Right ventricle myocardium superior (tissue), 1 donor: Measurements from ENCODE around the gene PPFIA3. TPM values are rescaled to one million over a fixed set of nuclear protein-coding genes. Genes with fewer than 3 reads are reported as not detected.
A peak's percentile ranks its signal among the peaks of the same experiment; 100 is the strongest.
"Not testable (repeated sequence)": the region's sequence is repeated elsewhere in the genome, so short reads cannot be mapped to it uniquely, and the experiment has no call there.

Source experiments
- ATAC-seq: fragments of 200-7000 bp; cut with Tn5 transposase; one replicate; pipeline ENCODE4 v1.9.1; 2020; ENCODE audit warnings: mild to moderate bottlenecking; ENCODE audit not compliant: poor library complexity
- DNase-seq: peaks from one replicate; pipeline ENCODE4 v3.0.0-alpha.2; 2020
- intact Hi-C: fragments of 100-400 bp; cut with DNase I; formaldehyde crosslinking; loops from one replicate; pipeline ENCODE4 v1.11.2; 2022
- long read RNA-seq: library from polyadenylated mRNA; unstranded; transcript quantifications from one replicate; pipeline ENCODE4 v2.0.0, GENCODE V29; 2021
- total RNA-seq: library from RNA; stranded (reverse); fragmentation: NEBNext Ultra II Directional; extraction: Animal tissue kit (Norgen Biotek cat#: 25700); gene quantifications from one replicate; pipeline ENCODE4 v1.2.1, GENCODE V29; 2021
- donor health status: DM: no; HTN: yes; CAD: no; lungs with severe emphysema.

The PPFIA3 gene
- 5.0 TPM for total RNA-seq
- long read RNA-seq, partial matches to known transcripts = 1 of 6 reads
- long read RNA-seq, other reads (novel, unspliced or antisense) = 4 of 6 reads

DNA sequence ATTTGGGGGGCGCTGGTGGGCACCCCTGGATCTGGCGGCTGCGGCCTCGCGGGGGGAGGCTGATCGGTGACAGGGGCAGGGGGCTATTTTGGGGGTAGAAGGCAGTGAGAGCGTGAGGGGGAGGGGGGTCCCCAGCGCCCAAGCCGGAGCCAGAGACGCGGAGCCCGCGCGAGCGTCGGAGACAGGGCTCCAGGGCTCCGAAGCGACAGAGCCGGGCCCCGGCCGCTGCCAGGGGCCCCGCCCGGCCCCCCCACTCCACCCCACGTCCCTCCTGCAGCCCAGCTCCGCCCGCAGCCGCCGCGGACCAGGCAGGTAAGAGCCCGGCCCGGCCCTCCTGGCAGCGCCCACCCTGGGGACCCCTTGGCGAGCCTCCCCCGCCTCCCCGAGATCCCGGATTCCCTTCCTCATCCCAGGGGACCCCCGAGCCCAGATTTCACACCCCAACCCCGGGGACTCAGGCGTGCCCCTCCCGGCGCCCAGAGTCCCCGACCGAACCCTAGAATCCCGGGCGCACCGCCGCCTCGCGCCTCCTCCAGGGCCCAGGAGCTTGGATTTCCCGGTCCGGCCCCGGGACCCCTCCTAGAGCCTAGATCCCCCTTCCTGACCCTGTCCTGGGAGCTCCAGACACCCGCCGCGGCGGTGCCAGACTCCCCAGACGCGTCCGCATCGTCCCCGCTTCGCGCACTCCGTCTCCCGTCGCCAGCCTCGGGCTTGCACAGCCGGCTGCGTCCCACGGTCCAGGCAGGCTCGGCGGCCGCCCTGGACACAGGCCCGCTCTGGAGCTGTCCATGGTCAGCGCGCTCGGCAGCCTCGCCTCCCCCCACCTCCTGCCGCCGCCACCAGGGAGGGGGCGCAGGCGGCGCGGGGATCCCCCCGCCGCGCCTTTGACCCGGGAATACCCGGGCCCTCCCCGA is at the start of gene PPFIA3:
Gene PPFIA3 (plus strand): TSS at position 134 of the 914 bp plus-strand sequence. CDS start 8,330 bp downstream, outside the sequence.
- DNase-seq (peak; percentile 81), ATAC-seq (peak; percentile 64)
- intact Hi-C loops = no loop called here

DNA sequence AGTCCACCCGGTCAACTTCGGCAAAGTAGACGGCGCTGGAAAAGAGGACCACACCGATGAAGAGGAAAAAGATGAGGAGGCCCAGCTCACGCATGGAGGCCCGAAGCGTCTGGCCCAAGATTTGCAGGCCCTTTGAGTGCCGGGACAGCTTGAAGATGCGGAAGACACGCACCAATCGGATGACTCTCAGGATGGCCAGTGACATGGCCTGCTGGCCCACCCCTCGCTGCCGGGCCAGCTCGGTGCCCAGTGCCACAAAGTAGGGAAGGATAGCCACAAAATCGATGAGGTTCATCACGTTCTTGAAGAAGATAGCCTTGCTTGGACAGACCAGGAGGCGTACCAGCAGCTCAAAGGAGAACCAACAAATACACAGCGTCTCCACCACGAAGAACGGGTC is 48.9 kb upstream of the PPFIA3 start:
- no peak for DNase-seq
- intact Hi-C loops = no loop called here
- no peak for ATAC-seq

DNA sequence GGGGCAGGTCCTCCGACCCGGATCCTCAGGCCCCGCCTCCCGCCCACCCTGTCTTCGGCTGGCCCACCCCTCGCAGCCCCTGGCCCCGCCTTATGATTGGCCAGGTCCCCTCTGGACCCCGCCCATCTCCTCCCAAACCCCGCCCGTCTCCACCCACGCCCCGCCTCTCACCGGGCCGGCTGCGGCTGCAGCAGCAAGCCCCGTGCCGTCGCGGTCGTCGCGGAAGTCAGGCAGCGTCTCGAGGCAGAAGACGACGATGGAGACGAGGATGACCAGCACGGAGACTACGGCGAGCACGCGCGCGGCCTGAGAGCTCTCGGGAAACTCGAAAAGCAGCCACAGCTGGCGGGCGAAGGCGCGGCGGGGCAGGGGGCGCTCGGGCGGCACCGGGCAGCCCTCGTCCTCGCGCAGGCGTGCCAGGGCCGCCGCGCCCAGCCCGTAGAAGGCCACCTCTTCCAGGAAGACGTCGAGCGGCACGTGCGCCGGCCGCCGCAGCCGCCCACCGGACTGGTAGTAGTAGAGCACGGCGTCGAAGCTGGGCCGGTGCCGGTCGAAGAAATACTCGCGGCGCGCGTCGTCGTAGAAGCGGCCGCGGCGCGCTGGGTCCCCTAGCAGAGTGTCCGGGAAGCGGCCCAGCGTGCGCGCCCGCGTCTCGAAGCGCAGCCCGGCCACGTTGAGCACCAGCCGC is 47.3 kb upstream of the PPFIA3 start:
- intact Hi-C loops = no loop called here
- no peak for DNase-seq
- ATAC-seq = no peak

DNA sequence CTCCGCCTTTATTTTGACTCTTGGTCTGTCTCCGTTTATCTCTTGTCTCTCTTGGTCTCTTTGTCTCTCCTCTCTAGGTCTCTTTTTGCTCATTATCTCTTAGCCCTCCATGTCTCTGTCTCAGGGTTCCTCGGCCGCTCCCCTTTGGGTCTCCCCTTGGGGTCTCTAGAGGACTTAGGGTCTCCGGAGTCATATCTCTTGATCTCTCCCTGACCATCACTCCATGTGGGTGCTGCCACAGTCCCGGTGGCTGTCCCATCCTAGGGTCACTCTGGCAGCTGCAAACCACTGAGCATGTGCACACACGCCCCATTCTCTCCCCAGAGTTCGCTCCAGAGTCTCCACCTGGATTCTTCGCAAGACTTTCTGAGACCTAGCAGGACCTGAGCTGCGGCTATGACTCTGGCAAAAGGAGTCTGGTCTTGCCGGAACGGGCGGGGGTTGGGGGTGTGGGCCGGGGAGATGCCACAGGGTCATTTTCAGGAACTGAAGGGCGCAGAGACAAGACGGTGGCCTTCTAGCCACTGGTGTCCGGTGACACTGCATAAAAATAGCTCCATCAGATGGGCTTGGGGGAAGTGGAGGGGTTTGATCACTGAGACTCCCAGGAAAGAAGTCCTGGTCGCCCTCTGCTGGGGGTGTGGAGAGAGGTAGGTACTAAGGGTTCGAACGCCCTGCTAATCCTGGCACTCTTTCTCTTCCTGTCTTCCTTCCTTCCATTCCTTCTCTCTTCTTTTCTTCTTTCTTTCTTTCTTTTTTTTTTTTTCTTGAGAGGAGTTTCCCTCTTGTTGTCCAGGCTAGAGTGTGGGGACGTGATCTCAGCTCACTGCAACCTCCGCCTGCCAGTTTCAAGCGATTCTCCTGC is 45.6 kb upstream of the PPFIA3 start:
- ATAC-seq (peak; percentile 65), DNase-seq (no peak)
- intact Hi-C loops = no loop called here

DNA sequence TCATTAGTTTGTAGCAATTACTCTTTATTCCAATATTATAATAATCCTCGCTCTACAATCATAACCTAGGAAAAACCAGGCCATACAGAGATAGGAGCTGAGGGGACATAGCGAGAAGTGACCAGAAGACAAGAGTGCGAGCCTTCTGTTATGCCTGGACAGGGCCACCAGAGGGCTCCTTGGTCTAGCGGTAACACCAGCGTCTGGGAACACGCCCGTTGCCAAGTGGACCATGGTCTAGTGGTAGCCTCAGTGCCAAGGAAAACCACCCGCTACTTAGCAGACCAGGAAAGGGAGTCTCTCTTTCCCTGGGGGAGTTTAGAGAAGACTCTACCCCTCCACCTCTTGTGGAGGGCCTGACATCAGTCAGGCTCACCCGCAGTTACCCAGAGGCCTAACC is 44.5 kb upstream of the PPFIA3 start:
- DNase-seq (peak; percentile 83), ATAC-seq (peak; percentile 69)
- intact Hi-C loops = not testable (repeated sequence)

DNA sequence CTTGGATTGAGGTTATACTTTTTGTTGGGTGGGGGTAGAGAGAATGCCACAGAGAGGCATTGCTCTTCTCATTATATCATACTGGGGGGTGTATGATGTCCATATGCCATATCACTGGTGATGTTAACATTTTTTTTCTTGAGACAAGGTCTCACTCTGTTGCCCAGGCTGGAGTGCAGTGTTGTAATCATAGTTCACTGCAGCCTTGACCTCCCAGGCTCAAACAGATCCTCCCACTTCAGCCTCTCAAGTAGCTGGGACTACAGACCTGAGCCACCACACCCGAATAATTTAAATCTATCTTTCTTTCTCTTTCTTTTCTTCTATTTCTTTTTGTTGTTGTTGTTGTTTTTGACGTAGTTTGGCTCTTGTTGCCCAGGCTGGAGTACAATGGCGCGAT is 39.0 kb upstream of the PPFIA3 start:
- intact Hi-C loops = no loop called here
- no peak for ATAC-seq
- DNase-seq = no peak

DNA sequence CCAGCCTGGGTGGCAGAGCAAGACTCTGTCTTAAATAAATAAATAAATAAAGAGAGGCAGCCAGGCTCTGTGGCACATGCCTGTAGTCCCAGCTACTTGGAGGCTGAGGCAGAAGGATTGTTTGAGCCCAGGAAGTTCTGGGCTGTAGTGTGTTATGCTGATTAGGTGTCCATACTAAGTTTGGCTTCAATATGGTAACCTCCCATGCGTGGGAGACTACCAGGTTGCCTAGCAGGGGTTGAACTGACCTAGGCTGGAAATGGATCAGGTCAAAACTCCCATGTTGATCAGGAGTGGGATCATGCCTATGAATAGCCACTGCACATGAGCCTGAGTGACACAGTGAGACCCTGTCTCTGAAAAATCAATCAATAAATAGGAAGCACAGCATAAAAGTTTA is 38.1 kb upstream of the PPFIA3 start:
- intact Hi-C loops = no loop called here
- ATAC-seq = no peak
- DNase-seq = no peak

DNA sequence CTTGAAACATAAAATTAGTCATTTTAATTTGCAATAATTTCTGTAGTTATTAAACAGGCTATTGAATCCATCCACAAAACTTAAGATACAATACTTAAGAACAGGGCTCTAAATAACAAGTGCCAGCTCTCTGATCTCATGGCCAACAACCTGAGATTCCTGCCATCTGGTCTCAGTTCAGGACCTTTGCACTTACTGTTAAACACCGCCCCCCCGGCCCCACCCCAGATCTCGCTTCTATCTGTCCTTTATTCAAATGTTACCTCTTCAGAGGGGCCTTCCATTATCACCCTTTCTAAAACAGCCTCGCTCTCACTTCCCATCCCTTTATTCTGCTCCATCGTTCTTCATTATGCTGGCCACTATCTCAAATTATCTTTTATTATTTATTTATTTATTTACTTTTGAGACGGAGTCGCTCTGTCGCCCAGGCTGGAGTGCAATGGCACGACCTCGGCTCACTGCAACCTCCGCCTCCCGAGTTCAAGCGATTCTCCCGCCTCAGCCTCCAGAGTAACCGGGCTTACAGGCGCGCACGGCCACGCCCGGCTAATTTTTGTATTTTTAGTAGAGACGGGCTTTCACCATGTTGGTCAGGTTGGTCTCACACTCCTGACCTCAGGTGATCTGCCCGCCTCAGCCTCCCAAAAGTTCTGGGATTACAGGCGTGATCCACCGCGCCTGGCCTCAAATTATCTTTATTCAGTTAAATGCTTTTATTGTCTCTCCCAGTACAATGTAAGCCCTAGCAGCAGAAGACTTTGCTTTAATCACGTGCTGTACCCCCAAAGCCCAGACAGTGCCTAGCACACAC is 34.9 kb upstream of the PPFIA3 start:
- intact Hi-C loops = no loop called here

DNA sequence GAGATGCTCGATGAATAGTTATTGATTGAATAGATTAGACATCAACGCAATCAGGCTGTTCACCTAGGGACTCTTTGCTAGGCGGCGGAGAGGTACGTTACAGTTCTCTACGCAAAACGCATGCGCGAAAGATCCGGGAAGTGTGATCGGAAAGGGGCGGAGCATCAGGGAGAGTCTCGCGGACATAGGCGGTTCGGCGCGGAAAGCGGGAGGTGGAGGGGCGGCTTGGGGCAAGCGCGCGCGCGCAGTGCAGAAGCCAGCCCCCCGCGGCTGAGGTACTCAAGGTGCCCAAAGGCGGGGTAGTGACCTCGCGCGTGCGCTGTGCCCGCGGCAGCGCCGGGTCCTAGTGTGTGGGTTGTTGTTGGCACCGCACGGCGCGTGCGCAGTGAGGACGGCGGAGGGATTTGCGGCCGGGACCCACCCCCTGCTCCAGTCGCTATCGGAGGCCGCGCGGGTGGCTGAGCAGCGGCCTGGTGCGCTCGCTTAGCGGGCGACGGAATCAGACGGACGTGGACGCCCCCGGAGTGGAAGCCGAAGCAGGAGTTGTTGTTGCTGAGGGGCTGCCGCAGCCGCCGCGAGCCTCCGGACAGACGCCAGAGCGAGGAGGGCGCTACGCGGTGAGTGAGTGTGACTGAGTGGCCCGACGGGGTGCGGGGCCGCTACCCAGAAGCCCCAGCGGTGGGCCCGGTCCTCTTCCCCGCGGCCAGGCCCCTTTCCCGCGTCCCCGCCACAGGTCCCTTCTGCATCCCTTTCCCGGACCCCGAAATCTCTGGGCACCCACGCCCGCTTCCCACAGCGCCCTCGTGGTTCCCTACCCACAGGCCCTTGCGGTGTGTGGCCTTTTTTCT is 34.1 kb upstream of the PPFIA3 start, which contains the start of gene SNRNP70:
Gene SNRNP70 (plus strand): TSS at position 432 of the 848 bp plus-strand sequence. CDS start 964 bp downstream, outside the sequence.
- ATAC-seq (peak; percentile 98), DNase-seq (peak; percentile 100)
- intact Hi-C loops = no loop called here

More for the DNA sequence above, 34.9 kb upstream of the PPFIA3 start:
- ATAC-seq (no peak), DNase-seq (no peak)

DNA sequence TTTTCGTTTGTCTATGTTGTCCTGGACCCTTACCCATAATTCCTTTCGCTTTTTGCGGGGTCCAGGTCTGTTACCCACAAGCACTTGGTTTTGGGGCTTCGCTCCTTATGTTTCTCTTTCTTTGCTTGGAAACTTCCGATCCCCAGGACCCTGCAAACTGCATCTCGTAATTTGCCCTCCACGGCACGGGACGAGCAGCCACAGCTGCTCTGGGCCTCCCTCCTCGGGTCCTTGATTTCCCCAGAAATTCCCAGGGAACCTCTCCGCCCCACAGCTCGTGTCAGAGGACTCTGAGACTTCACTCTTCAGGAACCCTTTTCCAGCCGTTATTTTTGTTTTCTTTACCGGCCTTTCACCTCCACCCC is 33.5 kb upstream of the PPFIA3 start:
- ATAC-seq = no peak
- intact Hi-C loops = no loop called here
- DNase-seq = no peak

DNA sequence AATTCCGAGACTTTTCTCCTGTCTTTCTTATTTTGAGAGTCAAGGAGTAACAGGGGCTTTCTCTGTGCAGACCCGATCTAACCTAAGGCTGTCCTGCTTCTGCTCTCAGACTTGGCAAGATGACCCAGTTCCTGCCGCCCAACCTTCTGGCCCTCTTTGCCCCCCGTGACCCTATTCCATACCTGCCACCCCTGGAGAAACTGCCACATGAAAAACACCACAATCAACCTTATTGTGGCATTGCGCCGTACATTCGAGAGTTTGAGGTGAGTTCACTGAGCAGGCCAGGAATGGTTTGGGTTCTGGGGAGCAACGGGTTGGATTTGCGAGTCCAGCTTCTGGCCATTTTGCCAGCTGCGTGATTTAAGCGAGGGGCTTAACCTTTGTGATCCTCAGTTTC is 33.0 kb upstream of the PPFIA3 start:
- DNase-seq (no peak), ATAC-seq (no peak)
- intact Hi-C loops = no loop called here

DNA sequence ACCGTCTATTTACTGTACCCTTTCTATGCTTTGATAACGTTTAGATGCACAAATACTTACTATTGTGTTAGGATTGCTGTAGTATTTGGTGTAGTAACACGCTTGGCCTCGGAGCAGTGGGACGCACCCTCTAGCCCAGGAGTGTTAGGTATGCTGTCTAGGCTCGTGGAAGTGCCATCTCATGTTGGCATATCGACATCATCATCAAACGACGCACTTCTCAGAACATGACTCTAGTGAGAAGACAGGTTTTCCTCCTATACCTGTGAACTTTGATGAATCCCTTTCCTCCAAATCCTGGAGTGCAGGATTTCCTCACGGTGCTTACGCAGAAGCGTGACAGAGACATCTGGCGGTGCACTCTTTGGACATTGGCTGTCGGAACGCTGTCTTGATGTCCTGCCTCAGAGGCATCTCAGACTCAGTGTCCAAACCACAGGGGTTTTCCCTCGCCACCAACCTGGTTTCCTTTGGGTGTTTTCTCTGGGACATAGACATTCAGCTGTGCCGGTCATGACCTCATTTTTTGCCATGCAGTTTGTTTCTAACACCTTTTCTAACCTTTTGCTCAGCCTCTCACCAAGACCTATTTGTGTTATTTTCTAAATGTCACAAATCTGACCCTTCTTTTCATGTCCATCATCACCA is 27.8 kb upstream of the PPFIA3 start:
- no peak for DNase-seq
- ATAC-seq = no peak
- intact Hi-C loops = no loop called here

DNA sequence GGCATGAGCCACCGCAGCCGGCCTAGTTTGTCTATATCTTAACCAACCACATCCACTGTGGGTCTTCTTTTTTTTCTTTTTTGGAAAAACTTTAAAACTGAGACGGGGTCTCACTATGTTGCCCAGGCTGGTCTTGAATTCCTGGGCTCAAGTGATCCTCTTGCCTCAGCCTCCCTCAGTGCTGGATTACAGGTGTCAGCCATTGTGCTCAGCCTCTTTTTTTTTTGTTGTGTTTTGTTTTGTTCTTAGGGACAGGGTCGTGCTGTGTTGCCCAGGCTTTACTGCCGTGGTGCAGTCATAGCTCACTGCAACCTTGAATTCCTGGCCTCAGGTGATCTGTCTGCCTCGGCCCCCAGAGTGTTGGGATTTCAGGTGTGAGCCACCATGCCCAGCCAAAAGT is 26.7 kb upstream of the PPFIA3 start:
- intact Hi-C loops = no loop called here
- ATAC-seq (no peak), DNase-seq (no peak)

DNA sequence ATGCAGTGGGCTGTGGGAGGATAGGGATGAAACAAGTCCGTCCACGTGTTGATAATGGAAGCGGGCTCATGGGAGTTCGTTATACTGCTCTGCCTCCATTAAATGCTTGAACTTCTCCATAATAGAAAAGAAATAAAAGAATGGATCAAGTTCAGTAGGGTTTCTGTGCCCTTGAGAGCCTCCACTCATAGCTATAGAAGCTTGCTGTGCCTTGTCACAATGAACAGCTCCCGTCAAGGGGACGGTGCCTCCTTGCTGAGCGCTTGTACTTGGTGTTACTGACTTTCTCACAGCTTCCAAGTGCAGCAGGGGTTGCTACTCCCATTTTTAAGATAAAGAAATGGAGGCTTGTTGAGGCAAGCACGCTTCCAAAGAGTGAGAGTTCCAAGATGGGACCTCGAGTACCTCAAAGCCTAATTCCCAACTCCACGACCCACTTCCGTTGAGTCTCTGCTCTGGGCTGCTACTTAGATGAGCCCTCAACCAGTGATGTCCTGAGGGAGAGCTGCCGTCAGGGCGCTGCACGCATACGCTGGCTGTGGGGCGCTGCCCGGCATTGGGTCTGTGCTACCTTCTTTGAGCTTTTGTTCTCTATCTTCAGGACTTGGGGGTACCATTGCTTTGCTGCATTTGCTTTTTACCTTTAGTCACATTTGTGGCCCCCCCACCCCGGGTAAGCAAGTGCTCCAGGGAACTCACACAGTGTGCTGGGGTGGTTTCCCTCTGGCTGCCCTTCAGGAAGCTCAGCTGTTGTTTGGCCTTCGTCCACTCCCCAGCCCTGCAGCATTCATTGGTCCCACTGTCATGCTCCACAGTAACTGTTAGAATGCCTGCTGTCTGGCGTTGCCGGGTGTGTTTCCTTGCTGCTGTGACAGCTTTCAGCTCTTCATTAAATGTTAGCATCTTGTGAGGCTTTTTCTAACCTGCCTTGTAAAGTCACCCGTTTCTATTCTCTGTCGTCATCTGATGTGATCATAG is 24.6 kb upstream of the PPFIA3 start:
- ATAC-seq (peak; percentile 92), DNase-seq (peak; percentile 74)
- intact Hi-C loops = loop anchor here (5.0 kb wide), 2 partner anchors 53 to 103 kb away; no protein-coding TSS in a partner anchor

DNA sequence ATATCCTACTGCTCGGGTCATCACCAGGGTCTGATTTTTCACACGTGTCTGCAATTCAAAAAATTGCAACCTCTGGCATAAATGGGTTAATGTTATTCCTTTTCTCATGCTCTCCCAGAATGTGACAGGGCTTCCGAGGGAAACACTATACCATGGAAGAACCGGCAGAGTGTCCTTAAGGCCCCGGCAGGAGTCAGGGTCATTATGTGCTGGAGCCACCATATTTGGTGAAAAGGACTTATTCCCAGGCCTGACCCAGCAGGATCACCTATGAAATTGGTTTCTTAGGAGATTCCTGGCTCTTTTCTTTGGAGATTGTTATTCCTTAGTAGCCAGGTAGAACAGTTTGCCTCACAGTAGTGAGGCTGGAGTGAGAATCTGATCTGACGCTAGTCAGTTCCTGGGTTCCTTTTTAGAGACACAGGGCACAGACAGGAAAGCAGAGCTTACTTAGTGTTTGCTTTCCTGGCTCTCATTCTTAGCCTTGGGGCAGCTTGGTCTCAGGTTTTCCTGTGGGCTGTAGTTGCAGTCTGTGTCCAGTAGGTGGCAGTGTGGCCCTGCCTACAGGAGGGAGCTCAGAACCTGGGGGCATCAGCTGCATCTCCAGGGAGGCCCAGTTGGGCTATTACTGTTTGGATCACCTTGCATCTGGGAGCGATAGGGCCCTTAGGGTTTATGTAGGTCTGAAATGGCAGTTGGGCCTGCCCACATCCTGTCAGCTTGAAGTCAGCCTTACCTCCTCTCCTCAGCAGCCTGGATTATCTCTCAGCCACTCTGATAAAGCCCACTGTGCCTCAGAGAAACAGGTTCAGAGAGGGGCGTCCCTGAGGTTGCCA is 21.7 kb upstream of the PPFIA3 start:
- ATAC-seq = peak; percentile 66
- intact Hi-C loops = loop anchor here (5.0 kb wide), 2 partner anchors 50 to 100 kb away; no protein-coding TSS in a partner anchor
- DNase-seq = peak; percentile 68
